Nephron (organoid): ENCODE results near the gene ADI1.

Source experiments
- H3K27ac Mint-ChIP-seq, 3 experiments: 2 replicates each; pipeline ENCODE4 v1.8.0; 2020; ENCODE audit warnings: mixed read lengths in 3 of 3, mild to moderate bottlenecking in 2 of 3, moderate library complexity in 1 of 3
- H3K27me3 Mint-ChIP-seq: 2 replicates; pipeline ENCODE4 v1.8.0; 2021; ENCODE audit warnings: low read depth, mild to moderate bottlenecking, moderate library complexity, mixed read lengths
- H3K36me3 Mint-ChIP-seq: 2 replicates; pipeline ENCODE4 v1.8.0; 2020; ENCODE audit warnings: low read depth, mixed read lengths
- H3K4me1 Mint-ChIP-seq: 2 replicates; pipeline ENCODE4 v1.8.0; 2020; ENCODE audit warnings: mixed read lengths
- H3K4me3 Mint-ChIP-seq, 3 experiments: 2 replicates each; pipeline ENCODE4 v1.8.0; 2020; ENCODE audit warnings: mild to moderate bottlenecking in 3 of 3, mixed read lengths in 3 of 3, moderate library complexity in 2 of 3
- H3K9me3 Mint-ChIP-seq: 2 replicates; pipeline ENCODE4 v1.8.0; 2020; ENCODE audit warnings: mixed read lengths
- TF ChIP-seq, protein P1 (sequence below), 3 experiments: fragments of 200-600 bp; sonication (generic); IDR thresholded peaks; one replicate each; pipeline ENCODE4 v1.5.0; 2021; ENCODE audit warnings: antibody characterized with exemption in 3 of 3; ENCODE audit not compliant: unreplicated experiment in 3 of 3

Gene ADI1

DNA sequence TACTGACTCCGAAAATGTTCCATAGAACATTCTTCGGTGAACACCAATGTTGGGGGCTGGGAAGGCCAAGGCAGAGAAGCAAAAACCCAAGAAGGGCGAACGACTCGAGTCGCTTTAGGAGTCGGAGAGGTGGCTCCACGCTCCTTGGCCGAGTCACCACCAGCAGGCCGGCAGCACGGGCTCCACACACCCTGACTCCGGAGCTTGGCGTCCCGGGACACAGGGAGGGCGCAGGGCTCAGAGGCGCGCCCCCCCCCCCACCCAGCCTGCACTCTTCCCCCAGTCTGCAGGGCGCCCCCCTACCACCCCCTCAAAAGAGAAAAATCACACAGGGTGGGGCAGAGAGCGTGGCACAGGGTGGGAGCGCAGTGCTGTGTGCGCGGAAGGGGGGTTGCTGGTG lies 7.5 kb upstream of the ADI1 start:
- peaks cover 24% of the 10 kb centered on the region for H3K4me1 Mint-ChIP-seq
- H3K4me3 Mint-ChIP-seq = no peak overlapping the region
- TF ChIP-seq, protein P1, sequence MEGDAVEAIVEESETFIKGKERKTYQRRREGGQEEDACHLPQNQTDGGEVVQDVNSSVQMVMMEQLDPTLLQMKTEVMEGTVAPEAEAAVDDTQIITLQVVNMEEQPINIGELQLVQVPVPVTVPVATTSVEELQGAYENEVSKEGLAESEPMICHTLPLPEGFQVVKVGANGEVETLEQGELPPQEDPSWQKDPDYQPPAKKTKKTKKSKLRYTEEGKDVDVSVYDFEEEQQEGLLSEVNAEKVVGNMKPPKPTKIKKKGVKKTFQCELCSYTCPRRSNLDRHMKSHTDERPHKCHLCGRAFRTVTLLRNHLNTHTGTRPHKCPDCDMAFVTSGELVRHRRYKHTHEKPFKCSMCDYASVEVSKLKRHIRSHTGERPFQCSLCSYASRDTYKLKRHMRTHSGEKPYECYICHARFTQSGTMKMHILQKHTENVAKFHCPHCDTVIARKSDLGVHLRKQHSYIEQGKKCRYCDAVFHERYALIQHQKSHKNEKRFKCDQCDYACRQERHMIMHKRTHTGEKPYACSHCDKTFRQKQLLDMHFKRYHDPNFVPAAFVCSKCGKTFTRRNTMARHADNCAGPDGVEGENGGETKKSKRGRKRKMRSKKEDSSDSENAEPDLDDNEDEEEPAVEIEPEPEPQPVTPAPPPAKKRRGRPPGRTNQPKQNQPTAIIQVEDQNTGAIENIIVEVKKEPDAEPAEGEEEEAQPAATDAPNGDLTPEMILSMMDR (IDR thresholded peaks at IDR 0.05; ENCODE audit: unreplicated experiment in 3 of 3) = no peak
- H3K9me3 Mint-ChIP-seq = no peaks in the 10 kb centered on the region
- no peaks in the 10 kb centered on the region for H3K27me3 Mint-ChIP-seq
- no peak overlapping the region for H3K27ac Mint-ChIP-seq
- no peaks in the 10 kb centered on the region for H3K36me3 Mint-ChIP-seq

DNA sequence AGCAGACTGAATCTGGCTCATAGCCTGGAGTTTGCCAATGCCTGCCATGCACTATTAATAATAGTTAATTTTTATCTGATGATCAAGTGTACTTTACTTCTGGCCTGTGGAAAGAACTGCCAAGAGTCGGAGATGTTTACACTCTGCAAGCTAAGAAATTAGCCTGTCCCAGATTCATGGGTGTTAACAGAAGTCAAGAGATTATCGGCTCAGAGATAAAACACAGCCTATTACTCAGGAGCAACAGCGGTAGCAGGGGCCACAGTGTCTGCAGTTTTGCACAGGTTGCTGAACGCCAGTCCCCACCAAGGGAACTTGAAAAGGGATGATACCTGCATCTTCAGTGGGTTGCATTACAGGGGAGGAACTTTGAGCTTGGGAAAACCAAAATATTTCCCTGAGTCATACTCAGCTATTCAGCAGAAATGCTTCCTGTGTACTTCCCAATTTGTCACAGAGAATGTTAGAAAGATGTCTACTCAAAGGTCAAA lies 4.3 kb upstream of the ADI1 start:
- TF ChIP-seq, protein P1 (IDR thresholded peaks at IDR 0.05; ENCODE audit: unreplicated experiment in 3 of 3) = no peak
- peaks cover 46% of the 10 kb centered on the region for H3K4me1 Mint-ChIP-seq
- H3K4me3 Mint-ChIP-seq = no peak overlapping the region
- no peaks in the 10 kb centered on the region for H3K36me3 Mint-ChIP-seq
- H3K27me3 Mint-ChIP-seq = no peaks in the 10 kb centered on the region
- peak overlapping the region in 1 of 3 experiments; percentile 78 for H3K27ac Mint-ChIP-seq
- no peaks in the 10 kb centered on the region for H3K9me3 Mint-ChIP-seq

DNA sequence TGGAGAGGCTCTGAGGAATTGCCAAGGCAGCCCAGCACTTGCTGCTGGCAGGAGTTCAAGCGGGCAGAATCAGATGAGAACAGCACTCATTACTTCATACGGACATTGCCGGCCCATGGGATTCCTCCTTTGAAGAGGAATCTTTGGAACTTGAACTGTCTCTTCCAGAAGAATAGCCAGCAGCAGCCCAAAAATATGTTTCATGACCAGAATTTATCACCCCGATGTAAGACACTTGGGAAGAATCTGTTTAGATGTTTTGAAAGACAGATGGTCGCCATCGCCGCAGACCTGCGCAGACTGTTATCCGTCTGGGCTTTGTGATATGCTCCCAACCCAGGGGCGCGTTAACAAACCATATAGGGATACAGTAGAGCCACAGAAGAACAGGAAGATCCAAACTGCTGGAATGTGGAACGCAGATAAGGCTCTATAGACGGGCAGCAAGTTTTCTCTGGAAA lies 3.7 kb upstream of the ADI1 start:
- Mint-ChIP-seq H3K4me3 (peak overlapping the region in 2 of 3 experiments; percentile 26 to 55), H3K36me3 (peaks cover 1% of the 10 kb centered on the region), H3K4me1 (peaks cover 48% of the 10 kb centered on the region), H3K27ac (peak overlapping the region in 2 of 3 experiments; percentile 78 to 91), H3K27me3 (no peaks in the 10 kb centered on the region), H3K9me3 (no peaks in the 10 kb centered on the region)
- TF ChIP-seq, protein P1 (IDR thresholded peaks at IDR 0.05; ENCODE audit: unreplicated experiment in 3 of 3) = no peak

DNA sequence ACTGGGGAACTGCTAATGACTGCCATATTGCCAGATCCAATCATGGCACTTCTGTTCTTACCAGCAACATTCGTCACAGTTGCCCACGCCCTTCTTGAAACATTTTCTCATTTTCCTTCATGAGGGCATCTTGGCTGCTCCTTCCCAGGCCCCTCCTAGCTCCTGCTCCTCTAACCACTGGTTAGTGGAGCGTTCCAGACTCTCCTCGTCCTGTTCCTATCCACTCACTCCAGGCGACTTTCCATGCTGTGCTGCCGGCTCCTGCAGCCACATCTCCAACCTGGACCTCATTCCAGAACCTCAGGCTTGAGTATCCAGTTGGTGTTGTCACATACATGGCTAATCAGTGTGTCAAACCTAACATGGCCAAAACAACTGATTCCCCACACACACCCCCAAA lies 1.3 kb upstream of the ADI1 start:
- Mint-ChIP-seq H3K27ac (peak overlapping the region; percentile 83 to 98 (median 95)), H3K4me3 (peak overlapping the region; percentile 92 to 94 (median 93)), H3K4me1 (peaks cover 50% of the 10 kb centered on the region), H3K27me3 (no peaks in the 10 kb centered on the region), H3K36me3 (peaks cover 14% of the 10 kb centered on the region), H3K9me3 (peaks cover 2% of the 10 kb centered on the region)
- TF ChIP-seq, protein P1 (IDR thresholded peaks at IDR 0.05; ENCODE audit: unreplicated experiment in 3 of 3) = no peak

DNA sequence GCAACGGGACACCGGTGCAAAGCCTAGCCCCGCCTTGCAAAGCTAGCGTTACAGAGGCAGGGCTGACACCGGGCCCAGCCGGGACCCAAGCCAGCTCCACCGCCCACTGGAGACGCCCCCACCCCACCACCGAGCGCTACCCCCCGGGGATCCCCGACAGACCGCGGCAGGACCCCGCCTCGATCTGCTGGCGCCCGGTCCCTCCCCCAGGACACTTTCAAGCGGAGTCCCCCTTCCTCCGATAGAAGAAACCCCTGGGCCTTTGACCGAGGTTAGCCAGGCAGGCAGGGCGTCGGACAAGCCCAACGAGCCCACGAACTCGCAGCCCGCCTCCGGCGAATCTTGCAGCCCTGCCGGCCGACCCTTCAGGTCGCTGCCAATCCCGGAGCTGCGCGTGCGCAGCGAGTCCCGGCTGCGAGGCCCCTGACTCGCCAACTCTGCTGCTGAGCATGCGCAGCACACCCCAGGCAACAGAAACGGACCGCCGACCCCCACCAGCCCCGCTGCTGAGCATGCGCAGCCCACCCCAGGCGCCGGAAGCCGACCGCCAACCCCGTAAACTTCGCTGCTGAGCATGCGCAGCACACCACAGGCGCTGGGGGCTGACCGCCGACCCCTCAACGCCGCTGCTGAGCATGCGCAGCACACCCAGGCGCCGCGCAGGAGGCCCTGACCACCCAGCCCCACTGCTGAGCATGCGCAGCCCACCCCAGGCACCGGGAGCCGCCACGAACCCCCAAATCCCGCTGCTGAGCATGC lies 656 bp downstream of the ADI1 start:
- Mint-ChIP-seq H3K9me3 (peaks cover 5% of the 10 kb centered on the region), H3K36me3 (peaks cover 33% of the 10 kb centered on the region), H3K27ac (peak overlapping the region; percentile 95 to 98 (median 97)), H3K4me3 (peak overlapping the region; percentile 92 to 94 (median 93)), H3K27me3 (no peaks in the 10 kb centered on the region), H3K4me1 (peaks cover 39% of the 10 kb centered on the region)
- TF ChIP-seq, protein P1 (IDR thresholded peaks at IDR 0.05; ENCODE audit: unreplicated experiment in 3 of 3) = no peak
